ENCODE data around the gene PIBF1. TPM values are rescaled to one million over a fixed set of nuclear protein-coding genes. Genes with fewer than 3 reads are reported as not detected.

The PIBF1 gene
- total and polyA plus RNA-seq, 2 of the 4 experiments (the other 2 are of a cell fraction), result 5.1 to 13.3 TPM

GRCh38 chr13:73011751-73012150 lies 229.8 kb downstream of the PIBF1 start:
- H3K9me3 ChIP-seq (ENCODE audit: control insufficient read depth, insufficient read depth, low read length), result no peaks in the 10 kb centered on the region
- no peak overlapping the region for H2BK120ac ChIP-seq (ENCODE audit: low read depth, low read length)
- H3K9ac ChIP-seq (ENCODE audit: low read depth, low read length), result no peak overlapping the region
- no peak overlapping the region for H3K18ac ChIP-seq (ENCODE audit: low read depth, low read length)
- no peak overlapping the region for H2AFZ ChIP-seq (replicated peaks; ENCODE audit: low read length, poor library complexity)
- no peak overlapping the region for H3K4ac ChIP-seq (ENCODE audit: low read depth, low read length)
- in situ Hi-C loops (cut with MboI; ENCODE audit: low sequenced_read_pairs) (no loop called here), dilution Hi-C loops (cut with HindIII; ENCODE audit: low sequenced_read_pairs, unreplicated experiment) (no loop called here), intact Hi-C loops (cut with micrococcal nuclease) (no loop called here)
- no CpG with 5 or more reads among the region's 5 CpGs for WGBS, 2 experiments (ENCODE audit: extremely low coverage in 2 of 2, insufficient read length in 1 of 2)
- no TSS peak for BruUV-seq (replicated peaks)
- DNase-seq, result no peak
- H4K20me1 ChIP-seq (ENCODE audit: insufficient read depth, low read length), result no peaks in the 10 kb centered on the region
- no peak overlapping the region for H3K23ac ChIP-seq (ENCODE audit: low read depth, low read length)
- no peaks in the 10 kb centered on the region for H3K4me1 ChIP-seq (ENCODE audit: control insufficient read depth, insufficient read depth, low read length)
- no peak overlapping the region for H4K91ac ChIP-seq (ENCODE audit: insufficient read depth, low read depth, low read length)
- no peak overlapping the region for H3K4me2 ChIP-seq (ENCODE audit: low read depth, low read length)
- POLR2A ChIA-PET (ENCODE audit: unreplicated experiment), result no interaction called here
- no peak for ATAC-seq (ENCODE audit: low read depth)
- no peak overlapping the region for H2AK5ac ChIP-seq (ENCODE audit: low read depth, low read length)
- H4K8ac ChIP-seq (ENCODE audit: low read depth in 2 of 2, low read length in 2 of 2), result no peak overlapping the region
- H2BK15ac ChIP-seq (ENCODE audit: low read depth, low read length), result no peak overlapping the region
- no peak overlapping the region for H2BK5ac ChIP-seq (ENCODE audit: low read depth, low read length, poor library complexity, severe bottlenecking)
- no peak overlapping the region for H2AK9ac ChIP-seq (replicated peaks; ENCODE audit: low read depth, low read length, poor library complexity)
- no peaks in the 10 kb centered on the region for H3K79me1 ChIP-seq (ENCODE audit: low read depth in 1 of 2, low read length in 2 of 2)
- no peaks in the 10 kb centered on the region for H3K9me1 ChIP-seq (ENCODE audit: insufficient read depth, low read length)
- TF ChIP-seq, protein P1, sequence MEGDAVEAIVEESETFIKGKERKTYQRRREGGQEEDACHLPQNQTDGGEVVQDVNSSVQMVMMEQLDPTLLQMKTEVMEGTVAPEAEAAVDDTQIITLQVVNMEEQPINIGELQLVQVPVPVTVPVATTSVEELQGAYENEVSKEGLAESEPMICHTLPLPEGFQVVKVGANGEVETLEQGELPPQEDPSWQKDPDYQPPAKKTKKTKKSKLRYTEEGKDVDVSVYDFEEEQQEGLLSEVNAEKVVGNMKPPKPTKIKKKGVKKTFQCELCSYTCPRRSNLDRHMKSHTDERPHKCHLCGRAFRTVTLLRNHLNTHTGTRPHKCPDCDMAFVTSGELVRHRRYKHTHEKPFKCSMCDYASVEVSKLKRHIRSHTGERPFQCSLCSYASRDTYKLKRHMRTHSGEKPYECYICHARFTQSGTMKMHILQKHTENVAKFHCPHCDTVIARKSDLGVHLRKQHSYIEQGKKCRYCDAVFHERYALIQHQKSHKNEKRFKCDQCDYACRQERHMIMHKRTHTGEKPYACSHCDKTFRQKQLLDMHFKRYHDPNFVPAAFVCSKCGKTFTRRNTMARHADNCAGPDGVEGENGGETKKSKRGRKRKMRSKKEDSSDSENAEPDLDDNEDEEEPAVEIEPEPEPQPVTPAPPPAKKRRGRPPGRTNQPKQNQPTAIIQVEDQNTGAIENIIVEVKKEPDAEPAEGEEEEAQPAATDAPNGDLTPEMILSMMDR (conservative IDR thresholded peaks at IDR 0.05; ENCODE audit: low read depth, low read length), result no peak
- TF ChIP-seq SMC3 (IDR thresholded peaks at IDR 0.05; ENCODE audit: low read depth, low read length) (no peak), BHLHE40 (IDR thresholded peaks at IDR 0.05; ENCODE audit: low read depth, low read length) (no peak), CHD1 (IDR thresholded peaks at IDR 0.05; ENCODE audit: low read depth, low read length) (no peak)
- CTCF ChIA-PET, result no interaction called here
- no peaks in the 10 kb centered on the region for H3K27me3 ChIP-seq (ENCODE audit: control insufficient read depth, insufficient read depth, low read length)
- no peaks in the 10 kb centered on the region for H3K36me3 ChIP-seq (ENCODE audit: control insufficient read depth, insufficient read depth, low read length)
- no peak overlapping the region for H3K4me3 ChIP-seq (ENCODE audit: insufficient read depth, low read depth, low read length)
- no peak overlapping the region for H3K56ac ChIP-seq (ENCODE audit: extremely low read depth, insufficient read depth, low read length)
- H4K5ac ChIP-seq (ENCODE audit: low read depth, low read length), result no peak overlapping the region
- no peak overlapping the region for H3K14ac ChIP-seq (replicated peaks; ENCODE audit: low read depth, low read length)
- no peak overlapping the region for H3K27ac ChIP-seq (ENCODE audit: insufficient read depth, low read length)
- no peak overlapping the region for H2BK20ac ChIP-seq (ENCODE audit: low read depth, low read length)

All from IMR-90 (cell line).